ENCODE measurements around the gene BRIX1. TPM values are rescaled to one million over a fixed set of nuclear protein-coding genes. Genes with fewer than 3 reads are reported as not detected.

BRIX1 gene
- total and polyA plus RNA-seq, 9 of the 15 experiments (the other 6 are each of a cell fraction or from before 2014, with no cell fraction given), result 115 to 193 (median 159) TPM

GRCh38 chr5:34914671-34915138 is 806 bp upstream of the BRIX1 start:
- peaks cover 90% of the 10 kb centered on the region for H3K79me2 ChIP-seq (ENCODE audit: control insufficient read depth, insufficient read depth, low read length)
- TSS peak; percentile 57 for BruUV-seq (replicated peaks)
- peaks cover 82% of the 10 kb centered on the region for H3K36me3 ChIP-seq (ENCODE audit: control insufficient read depth, insufficient read depth, low read length)
- H3K4me3 ChIP-seq, result peak overlapping the region; percentile 94
- FAIRE-seq (peak; percentile 69), DNase-seq (ENCODE audit: extremely low read depth in 1 of 4, low spot score in 3 of 4) (peak; percentile 47 to 75 (median 52)), ATAC-seq (peak; percentile 46)
- peaks cover 8% of the 10 kb centered on the region for H4K20me1 ChIP-seq (replicated peaks; ENCODE audit: control insufficient read depth, insufficient read depth, low read length)
- H3K4me2 ChIP-seq (ENCODE audit: insufficient read depth, low read length), result peak overlapping the region; percentile 98
- H3K9me1 ChIP-seq (ENCODE audit: control insufficient read depth, insufficient read depth, low read length), result no peaks in the 10 kb centered on the region
- ChIA-PET CTCF (ENCODE audit: low intra/inter-chr PET ratio) (no interaction called here), POLR2A (interaction anchor here (0.7 to 6.4 kb wide), 27 partner anchors 8 to 440 kb away, joined by 3 to 67 read pairs (median 5); partner anchors contain the start of genes DNAJC21 and TTC23L)
- no peaks in the 10 kb centered on the region for H3K9me3 ChIP-seq (replicated peaks; ENCODE audit: control insufficient read depth, insufficient read depth, low read depth, low read length)
- intact Hi-C loops (cut with micrococcal nuclease) (loop anchor here (1.0 to 5.0 kb wide), 3 partner anchors 15 to 217 kb away; partner anchors contain the start of gene DNAJC21), in situ Hi-C loops (cut with MboI) (loop anchor here (25.0 kb wide), 1 partner anchor 1452 kb away; no protein-coding TSS in a partner anchor)
- under 1% methylated on average over 20 of the region's 20 CpGs for WGBS (ENCODE audit: insufficient coverage, low coverage, missing lambda C conversion rate)
- peak overlapping the region; percentile 95 for H3K27ac ChIP-seq (ENCODE audit: extremely low read depth, low read depth, low read length)
- H3K27me3 ChIP-seq (ENCODE audit: control insufficient read depth in 2 of 2, insufficient read depth in 2 of 2, low read length in 2 of 2), result no peaks in the 10 kb centered on the region
- peak overlapping the region; percentile 99 to 100 for H3K9ac ChIP-seq (ENCODE audit: insufficient read depth in 1 of 2, low read depth in 2 of 2, low read length in 2 of 2)
- peaks cover 8 to 10% of the 10 kb centered on the region in 2 experiments; a peak in 4 of 5 replicates for H3K4me1 ChIP-seq (replicated peaks in 1 of 2; ENCODE audit: control insufficient read depth in 2 of 2, insufficient read depth in 2 of 2, low read length in 2 of 2)
- peak overlapping the region; percentile 90 for H2AFZ ChIP-seq (ENCODE audit: low read depth, low read length)
- TF ChIP-seq RBBP5 (IDR thresholded peaks at IDR 0.05; ENCODE audit: borderline replicate concordance, insufficient read depth, low read length, poor library complexity, severe bottlenecking) (peak; percentile 52), FOXP1 (CRISPR knock-in tag; IDR thresholded peaks at IDR 0.05) (0 out of 2 replicates have a peak, but pooled peaks have one; percentile 16), BHLHE40 (IDR thresholded peaks at IDR 0.05; ENCODE audit: low read length) (no peak), ELF1 (tag; IDR thresholded peaks at IDR 0.05) (no peak), HDAC1 (IDR thresholded peaks at IDR 0.05) (peak in 1 of 2 experiments; percentile 79; a peak in 1 of 4 replicates), ASH1L (IDR thresholded peaks at IDR 0.05; ENCODE audit: borderline replicate concordance, low read depth, partially characterized antibody) (no peak), ZNF512 (tag; IDR thresholded peaks at IDR 0.05) (0 out of 2 replicates have a peak, but pooled peaks have one; percentile 7), LEF1 (IDR thresholded peaks at IDR 0.05) (peak; percentile 40; the same call in 1 of the 2 replicates), MTA1 (IDR thresholded peaks at IDR 0.05; ENCODE audit: borderline replicate concordance) (no peak), CHD4 (IDR thresholded peaks at IDR 0.05; ENCODE audit: insufficient read depth, insufficient replicate concordance, low read depth, low read length, poor library complexity, severe bottlenecking) (no peak), PHF20 (IDR thresholded peaks at IDR 0.05; ENCODE audit: partially characterized antibody) (no peak), HLTF (IDR thresholded peaks at IDR 0.05) (peak; percentile 95), CREB3 (tag; conservative IDR thresholded peaks at IDR 0.05; ENCODE audit: low read depth) (0 out of 2 replicates have a peak, but pooled peaks have one; percentile 34), MNT (conservative IDR thresholded peaks at IDR 0.05) (peak; percentile 71 to 85), SIN3A (IDR thresholded peaks at IDR 0.05; ENCODE audit: borderline replicate concordance in 2 of 2, control insufficient read depth in 1 of 2, low read depth in 2 of 2, low read length in 2 of 2) (0 out of 4 replicates have a peak, but pooled peaks of 1 of the 2 experiments have one; percentile 64), CEBPG (CRISPR knock-in tag; IDR thresholded peaks at IDR 0.05) (peak; percentile 74), CEBPG (tag; conservative IDR thresholded peaks at IDR 0.05 in 1 of 2, IDR thresholded peaks at IDR 0.05 in 1 of 2) (peak; percentile 68 to 73)

All from K562 (cell line).